GM21423 (cell line): ENCODE results near the gene SHANK2.
"Not testable (repeated sequence)": the region's sequence is repeated elsewhere in the genome, so short reads cannot be mapped to it uniquely, and the experiment has no call there.

Source experiments
- ATAC-seq: cut with Tn5 transposase; IDR thresholded peaks from one replicate; pipeline ENCODE4 v1.9.1; 2021; ENCODE audit warnings: mild to moderate bottlenecking, moderate library complexity; ENCODE audit not compliant: unreplicated experiment

Gene SHANK2

GRCh38 chr11:71245601-71246391, 6.6 kb downstream of the SHANK2 start:
- no peak for ATAC-seq

GRCh38 chr11:71244116-71244810, 8.1 kb downstream of the SHANK2 start:
- no peak for ATAC-seq

GRCh38 chr11:71242391-71242790, 10.0 kb downstream of the SHANK2 start:
- ATAC-seq = no peak

GRCh38 chr11:71241721-71242259, 10.6 kb downstream of the SHANK2 start:
- ATAC-seq = no peak

GRCh38 chr11:71240865-71241691, 11.3 kb downstream of the SHANK2 start:
- no peak for ATAC-seq

GRCh38 chr11:71240061-71240690, 12.2 kb downstream of the SHANK2 start:
- ATAC-seq = no peak

- ATAC-seq = no peak
These were observed 12.8 kb downstream of the SHANK2 start for GRCh38 chr11:71239581-71239980.

GRCh38 chr11:71238941-71239340, 13.4 kb downstream of the SHANK2 start:
- no peak for ATAC-seq

- no peak for ATAC-seq
These were observed 14.0 kb downstream of the SHANK2 start for GRCh38 chr11:71238285-71238875.

GRCh38 chr11:71237853-71238252, 14.5 kb downstream of the SHANK2 start:
- no peak for ATAC-seq

- ATAC-seq = no peak
These were observed 15.4 kb downstream of the SHANK2 start for GRCh38 chr11:71236836-71237475.

- ATAC-seq = no peak
These were observed 16.7 kb downstream of the SHANK2 start for GRCh38 chr11:71235719-71236118.

GRCh38 chr11:71233896-71234852, 18.2 kb downstream of the SHANK2 start:
- not testable (repeated sequence) for ATAC-seq

- no peak for ATAC-seq
These were observed 20.0 kb downstream of the SHANK2 start for GRCh38 chr11:71232364-71232763.

- no peak for ATAC-seq
These were observed 23.4 kb downstream of the SHANK2 start for GRCh38 chr11:71228961-71229360.

GRCh38 chr11:71227058-71227659, 25.2 kb downstream of the SHANK2 start:
- no peak for ATAC-seq

GRCh38 chr11:71223671-71224660, 28.4 kb downstream of the SHANK2 start:
- no peak for ATAC-seq
